Fibroblast of mammary gland (primary cell): Measurements from ENCODE around the gene MSI1.

Experiments
- DNase-seq: peaks from one replicate; pipeline ENCODE4 v3.0.0-alpha.2; 2010; ENCODE audit warnings: low read depth
- H3K4me3 ChIP-seq: 2 replicates; pipeline ENCODE4 v1.5.1; 2011; ENCODE audit warnings: low read depth, mild to moderate bottlenecking, low read length, moderate library complexity; ENCODE audit not compliant: control insufficient read depth
- CTCF ChIP-seq: conservative IDR thresholded peaks from 2 replicates; pipeline ENCODE4 v1.5.1; 2011; ENCODE audit warnings: low read depth, low read length, inconsistent platforms; ENCODE audit not compliant: control insufficient read depth, insufficient read depth

The MSI1 gene

GRCh38 chr12:120316798-120317223, 52.2 kb downstream of the MSI1 start:
- no peak for DNase-seq
- no peak for TF ChIP-seq CTCF
- peak overlapping the region; percentile 66 for H3K4me3 ChIP-seq

GRCh38 chr12:120314220-120314619, 54.7 kb downstream of the MSI1 start:
- peak; percentile 6 for DNase-seq
- peak; percentile 21 for TF ChIP-seq CTCF
- H3K4me3 ChIP-seq: no peak overlapping the region

- H3K4me3 ChIP-seq: peak within 1 kb of the TSS; percentile 87
- DNase-seq: peak; percentile 94
- TF ChIP-seq CTCF: peak; percentile 74
Measured at GRCh38 chr12:120301962-120302815, 66.8 kb downstream of the MSI1 start, which contains the start of gene SIRT4. TSS of gene SIRT4 (plus strand) at chr12:120302321. CDS start at chr12:120303562, 1,241 bp downstream.

- no peak for TF ChIP-seq CTCF
- DNase-seq: peak; percentile 96
Measured at GRCh38 chr12:120292661-120293531, 76.1 kb downstream of the MSI1 start, which contains the start of gene RNU4-1. TSS of gene RNU4-1 (minus strand) at chr12:120293237.

GRCh38 chr12:120292411-120292660, 76.6 kb downstream of the MSI1 start:
- TF ChIP-seq CTCF: no peak
- peak overlapping the region; percentile 64 for H3K4me3 ChIP-seq
- no peak for DNase-seq

More at GRCh38 chr12:120292661-120293531, 76.1 kb downstream of the MSI1 start, which contains the start of gene RNU4-1:
- peak within 1 kb of the TSS; percentile 64 for H3K4me3 ChIP-seq
